COLO829 (cell line): ENCODE measurements around the gene FRAT2.

Experiments
- DNase-seq: peaks from one replicate; pipeline ENCODE4 v3.0.0; 2012; ENCODE audit warnings: low spot score

The FRAT2 gene

DNA sequence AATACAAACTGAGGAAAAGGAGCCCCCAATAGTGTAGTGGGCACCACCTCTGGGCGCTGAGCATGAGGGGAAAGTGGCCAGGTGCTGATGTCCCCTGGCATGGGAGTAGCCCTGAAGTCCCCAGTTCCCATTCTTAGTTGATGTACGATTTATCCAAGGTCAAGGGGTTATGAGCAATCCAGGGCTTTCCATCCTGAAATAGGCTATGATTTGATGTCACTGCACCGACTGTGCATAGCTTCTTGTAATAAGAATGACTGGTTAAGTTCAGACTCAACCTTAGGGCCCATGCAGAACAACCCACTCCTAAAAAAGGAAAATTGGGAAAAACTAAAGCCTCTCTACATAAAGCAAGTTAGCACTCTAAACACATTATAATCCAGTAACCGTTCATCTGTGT lies 11.0 kb downstream of the FRAT2 start:
- DNase-seq, result no peak

DNA sequence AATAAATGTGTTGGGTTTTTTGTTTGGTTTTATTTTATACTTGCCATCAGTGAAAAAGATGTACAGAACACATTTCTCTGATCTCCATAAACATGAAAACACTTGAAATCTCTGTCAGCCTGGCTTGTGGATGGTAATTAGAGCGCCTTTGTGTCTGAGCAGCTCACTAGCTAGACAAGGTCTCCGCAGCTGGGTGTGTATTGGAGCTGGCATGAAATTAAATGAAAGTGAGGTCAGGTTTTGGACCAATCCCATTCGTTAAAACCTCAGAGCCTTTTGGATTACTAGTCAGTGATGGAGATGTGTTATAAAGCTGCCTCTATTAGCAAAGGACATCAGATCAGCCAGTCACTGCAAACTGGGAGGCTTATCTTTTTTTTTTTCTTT lies 12.7 kb downstream of the FRAT2 start:
- DNase-seq, result no peak

- DNase-seq, result no peak
Measured at GRCh38 chr10:97321032-97321803, 13.3 kb downstream of the FRAT2 start.

DNA sequence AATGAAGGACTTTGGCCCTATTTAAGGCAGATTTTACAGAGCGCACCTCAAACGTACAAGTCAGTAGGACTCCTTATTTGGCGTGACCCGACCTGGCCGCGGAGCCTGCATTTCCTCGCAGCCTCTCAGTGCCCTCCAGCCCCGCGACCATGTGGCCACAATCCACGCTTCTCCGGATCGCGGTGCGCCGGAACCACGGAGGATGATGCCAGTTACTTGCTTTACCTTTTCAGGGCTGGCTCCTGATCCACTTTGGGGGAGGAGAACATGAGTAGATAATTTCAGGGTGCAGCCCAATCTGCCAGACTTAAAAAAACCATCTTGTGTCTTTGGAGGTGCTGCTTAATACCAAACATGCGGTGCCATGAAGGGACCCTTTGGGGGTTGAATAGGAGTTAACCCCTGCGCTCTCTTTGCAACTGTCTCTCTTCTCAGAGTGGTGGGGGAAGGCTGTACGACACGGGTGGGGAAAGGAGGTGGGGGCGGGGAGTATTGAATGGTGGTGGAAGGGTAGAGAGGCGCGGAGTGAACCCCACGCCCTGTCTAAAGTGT lies 14.0 kb downstream of the FRAT2 start:
- no peak for DNase-seq

DNA sequence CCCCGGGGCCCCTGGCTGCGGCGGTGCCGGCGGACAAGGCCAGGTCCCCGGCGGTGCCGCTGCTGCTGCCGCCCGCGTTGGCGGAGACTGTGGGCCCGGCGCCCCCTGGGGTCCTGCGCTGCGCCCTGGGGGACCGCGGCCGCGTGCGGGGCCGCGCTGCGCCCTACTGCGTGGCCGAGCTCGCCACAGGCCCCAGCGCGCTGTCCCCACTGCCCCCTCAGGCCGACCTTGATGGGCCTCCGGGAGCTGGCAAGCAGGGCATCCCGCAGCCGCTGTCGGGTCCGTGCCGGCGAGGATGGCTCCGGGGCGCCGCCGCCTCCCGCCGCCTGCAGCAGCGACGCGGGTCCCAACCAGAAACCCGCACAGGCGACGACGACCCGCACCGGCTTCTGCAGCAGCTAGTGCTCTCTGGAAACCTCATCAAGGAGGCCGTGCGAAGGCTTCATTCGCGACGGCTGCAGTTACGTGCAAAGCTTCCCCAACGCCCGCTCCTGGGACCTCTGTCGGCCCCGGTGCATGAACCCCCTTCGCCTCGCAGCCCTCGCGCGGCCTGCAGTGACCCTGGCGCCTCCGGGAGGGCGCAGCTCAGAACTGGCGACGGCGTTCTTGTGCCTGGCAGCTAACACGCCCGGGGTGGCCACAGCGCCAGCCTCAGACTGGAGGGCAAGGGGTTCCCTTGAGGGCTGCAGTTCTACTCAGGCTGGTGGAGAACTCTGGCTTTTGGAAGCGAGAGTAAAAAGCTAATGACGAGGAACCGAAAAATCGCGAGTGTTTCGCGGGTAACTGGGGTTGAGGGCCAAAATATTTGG lies 14.7 kb downstream of the FRAT2 start:
- no peak for DNase-seq

DNA sequence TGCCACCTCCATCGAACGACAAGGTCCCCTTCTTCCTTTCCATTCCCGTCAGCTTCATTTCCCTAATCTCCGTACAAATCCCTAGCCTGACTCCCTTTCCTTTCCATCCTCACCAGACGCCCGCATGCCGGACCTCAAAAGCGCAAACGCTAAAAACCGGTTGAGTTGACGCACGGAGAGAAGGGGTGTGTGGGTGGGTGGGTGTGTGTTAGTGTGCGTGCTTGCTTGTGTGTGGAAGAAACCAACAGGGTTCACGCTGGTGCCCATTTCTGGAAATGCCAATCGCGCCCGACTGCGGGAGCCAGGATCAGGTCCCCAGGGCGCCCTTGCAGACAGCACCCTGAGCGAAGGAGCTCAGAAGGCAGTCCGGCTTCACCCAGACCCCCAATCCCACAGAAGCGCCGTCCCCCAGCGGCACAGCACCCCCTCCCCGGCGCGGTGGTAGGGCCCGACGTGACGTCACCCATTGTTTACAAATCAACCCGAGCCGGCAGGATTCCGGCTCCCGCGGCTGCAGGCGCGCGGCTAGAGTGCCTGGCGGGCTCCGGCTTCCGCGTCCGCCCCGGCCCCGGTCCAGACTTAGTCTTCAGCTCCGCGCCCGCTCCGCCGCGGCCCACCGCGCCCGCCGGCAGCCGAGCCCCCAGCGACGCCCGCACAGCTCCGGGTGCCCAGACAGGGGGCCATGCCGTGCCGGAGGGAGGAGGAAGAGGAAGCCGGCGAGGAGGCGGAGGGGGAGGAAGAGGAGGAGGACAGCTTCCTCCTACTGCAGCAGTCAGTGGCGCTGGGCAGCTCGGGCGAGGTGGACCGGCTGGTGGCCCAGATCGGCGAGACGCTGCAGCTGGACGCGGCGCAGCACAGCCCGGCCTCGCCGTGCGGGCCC lies 15.5 kb downstream of the FRAT2 start, which contains the start of gene FRAT1:
Gene FRAT1, plus strand, starts transcription at position 500 of the 880 bp plus-strand sequence. Its CDS starts 183 bp downstream, at position 683.
- DNase-seq, result peak; percentile 62

- no peak for DNase-seq
Measured at GRCh38 chr10:97314671-97315070, 19.9 kb downstream of the FRAT2 start.

GRCh38 chr10:97312897-97313296 lies 21.6 kb downstream of the FRAT2 start:
- no peak for DNase-seq

GRCh38 chr10:97311111-97311626 lies 23.4 kb downstream of the FRAT2 start:
- no peak for DNase-seq

GRCh38 chr10:97307866-97308780 lies 26.4 kb downstream of the FRAT2 start:
- DNase-seq, result no peak

GRCh38 chr10:97307441-97307840 lies 27.1 kb downstream of the FRAT2 start:
- no peak for DNase-seq

DNA sequence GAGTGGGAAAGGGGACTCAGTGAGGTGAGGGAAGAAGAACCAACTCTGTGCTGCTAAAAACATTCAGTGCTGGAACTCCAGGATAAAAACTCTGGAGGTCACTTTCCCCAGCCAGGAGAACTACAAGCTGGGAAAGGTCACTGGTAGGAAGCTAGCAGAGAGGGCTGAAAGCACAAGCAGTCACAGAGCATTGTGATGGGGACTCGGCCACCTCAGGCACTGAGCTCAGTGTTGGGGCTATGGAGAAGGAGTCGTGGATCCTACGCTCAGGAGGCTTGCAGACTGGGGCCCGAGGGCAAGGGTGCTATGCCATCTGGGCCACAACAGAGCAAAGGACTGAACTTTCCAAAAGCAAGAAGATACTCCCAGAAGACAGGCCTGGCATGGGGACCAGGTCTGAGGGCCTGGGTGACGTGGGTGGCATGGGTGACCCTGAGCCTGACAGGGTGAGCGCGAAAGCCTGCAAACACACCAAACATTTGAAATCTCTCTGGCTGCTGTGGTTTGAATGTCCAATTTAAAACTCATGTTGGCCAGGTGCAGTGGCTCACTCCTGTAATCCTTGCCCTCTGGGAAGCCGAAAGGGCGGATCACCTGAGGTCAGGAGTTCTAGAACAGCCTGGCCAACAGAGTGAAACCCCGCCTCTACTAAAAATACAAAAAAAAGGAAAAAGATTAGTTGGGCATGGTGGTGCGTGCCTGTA lies 32.3 kb downstream of the FRAT2 start:
- no peak for DNase-seq

GRCh38 chr10:97300980-97301379 lies 33.5 kb downstream of the FRAT2 start:
- DNase-seq, result no peak

GRCh38 chr10:97298223-97298571 lies 36.3 kb downstream of the FRAT2 start:
- DNase-seq, result no peak

DNA sequence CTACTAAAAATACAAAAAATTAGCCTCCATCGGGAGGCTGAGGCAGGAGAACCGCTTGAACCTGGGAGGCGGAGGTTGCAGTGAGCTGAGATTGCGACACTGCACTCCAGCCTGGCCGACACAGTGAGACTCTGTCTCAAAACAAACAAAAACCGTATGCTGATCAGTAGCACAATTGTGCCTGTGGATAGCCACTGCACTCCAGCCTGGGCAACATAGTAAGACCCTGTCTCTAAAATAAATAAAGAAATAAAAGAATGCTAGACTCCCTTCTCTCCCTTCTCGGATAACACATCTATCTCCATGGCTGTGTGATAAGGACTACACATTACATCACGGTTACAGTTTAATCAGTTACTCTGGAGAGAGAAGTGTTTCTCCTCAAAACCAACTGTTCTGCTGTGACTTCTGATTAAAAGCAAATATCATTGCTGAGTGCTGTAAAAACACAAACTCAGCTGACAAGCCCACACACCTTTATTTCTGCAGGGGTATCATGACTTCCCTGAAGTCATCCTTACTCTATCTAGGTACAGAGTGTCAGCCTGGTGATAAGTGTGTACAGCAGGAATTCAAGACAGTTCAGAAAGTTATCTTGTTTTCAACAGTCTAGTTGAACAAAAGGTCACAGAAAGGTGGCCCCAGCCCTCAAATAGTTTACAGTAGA lies 36.8 kb downstream of the FRAT2 start:
- no peak for DNase-seq

GRCh38 chr10:97292862-97293198 lies 41.7 kb downstream of the FRAT2 start:
- DNase-seq, result no peak

GRCh38 chr10:97292097-97292861 lies 42.2 kb downstream of the FRAT2 start, which contains the start of gene ARHGAP19:
Gene ARHGAP19 (minus strand): TSS chr10:97292637. CDS start chr10:97292627, 10 bp downstream.
- DNase-seq, result peak; percentile 94

DNA sequence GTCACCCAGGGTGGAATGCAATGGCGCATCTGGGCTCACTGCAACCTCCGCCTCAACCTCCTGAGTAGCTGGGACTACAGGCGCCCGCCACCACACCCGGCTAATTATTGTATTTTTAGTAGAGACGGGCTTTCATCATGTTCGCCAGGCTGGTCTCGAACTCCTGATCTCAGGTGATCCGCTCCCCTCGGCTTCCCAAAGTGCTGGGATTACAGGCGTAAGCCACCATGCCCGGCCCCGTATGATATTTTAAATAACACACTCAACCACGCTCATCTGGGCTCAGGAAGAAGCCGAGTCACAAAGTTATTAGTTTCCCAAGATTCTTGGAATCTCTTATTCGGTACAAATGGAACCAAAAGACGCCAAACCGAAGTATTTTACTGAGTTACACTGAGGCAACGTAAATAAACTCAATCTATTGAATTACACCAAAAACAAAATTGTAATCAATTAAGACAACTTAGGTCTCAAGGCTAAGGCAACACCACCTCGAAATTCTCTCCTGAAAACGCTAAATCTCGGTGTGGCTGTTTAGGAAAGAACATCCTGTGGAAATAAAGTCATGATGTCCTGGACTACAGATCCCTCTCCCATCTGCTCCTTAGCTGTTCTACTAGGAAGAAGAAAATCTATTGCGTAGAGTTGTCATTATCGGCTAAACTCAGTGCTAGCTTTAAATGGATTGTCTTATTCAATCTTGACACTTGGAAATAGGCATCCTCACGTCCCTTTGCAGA lies 43.0 kb downstream of the FRAT2 start:
- DNase-seq, result no peak
